Measurements from ENCODE around the gene RBBP8NL. TPM values are rescaled to one million over a fixed set of nuclear protein-coding genes. Genes with fewer than 3 reads are reported as not detected.

RBBP8NL gene
- total and polyA plus RNA-seq, 9 of the 15 experiments (the other 6 are each of a cell fraction or from before 2014, with no cell fraction given): not detected

DNA sequence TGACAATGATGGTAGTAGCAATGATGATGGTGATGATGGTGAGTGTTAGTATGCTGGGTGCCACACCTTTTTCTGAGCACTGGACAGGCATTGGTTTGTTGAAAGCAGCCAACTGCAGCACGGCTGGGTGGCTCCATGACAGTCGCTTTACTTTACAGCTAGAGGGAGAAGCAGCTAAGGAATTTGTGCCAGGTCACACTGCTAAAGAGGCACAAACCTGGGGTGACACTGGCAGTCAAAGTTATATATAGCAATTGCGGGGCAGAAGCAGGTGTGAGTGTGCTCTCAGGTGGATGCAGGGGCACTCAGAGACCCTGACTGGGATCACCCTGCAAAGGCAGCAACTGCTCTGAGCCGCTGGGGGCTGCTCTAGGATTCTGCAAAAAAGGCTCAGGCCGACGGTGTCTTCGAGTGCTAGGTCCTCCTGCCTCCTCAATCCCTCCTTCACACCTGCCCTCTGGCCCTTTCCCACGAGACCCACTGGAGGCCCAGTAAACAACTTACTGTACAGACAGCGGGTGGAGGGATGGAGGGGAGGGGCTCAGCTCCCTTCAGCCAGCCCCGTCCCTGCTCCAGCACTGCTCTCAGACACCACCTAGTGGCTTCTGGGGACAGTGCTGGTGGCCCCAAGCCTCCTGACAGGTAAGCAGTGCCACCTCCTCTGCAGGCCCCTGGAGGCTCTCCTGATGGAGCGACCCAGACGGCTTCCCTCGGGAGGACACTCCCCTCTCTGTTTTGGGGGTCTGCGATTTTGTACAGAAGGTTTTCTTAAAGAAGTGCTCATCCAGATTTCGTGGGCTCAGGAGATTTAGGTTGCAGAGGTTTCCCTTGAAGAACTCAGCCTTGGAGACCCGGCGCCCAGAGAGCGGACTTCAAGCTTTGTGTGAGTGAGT, 44.8 kb downstream of the RBBP8NL start (continued):
- TF ChIP-seq, protein P1, sequence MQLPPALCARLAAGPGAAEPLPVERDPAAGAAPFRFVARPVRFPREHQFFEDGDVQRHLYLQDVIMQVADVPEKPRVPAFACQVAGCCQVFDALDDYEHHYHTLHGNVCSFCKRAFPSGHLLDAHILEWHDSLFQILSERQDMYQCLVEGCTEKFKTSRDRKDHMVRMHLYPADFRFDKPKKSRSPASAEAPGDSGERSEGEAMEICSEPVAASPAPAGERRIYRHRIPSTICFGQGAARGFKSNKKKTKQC (CRISPR knock-in tag; IDR thresholded peaks at IDR 0.05): 0 out of 2 replicates have a peak, but pooled peaks have one; percentile 9
- TF ChIP-seq TCF7 (IDR thresholded peaks at IDR 0.05; ENCODE audit: borderline replicate concordance): no peak
- TF ChIP-seq, protein P2, sequence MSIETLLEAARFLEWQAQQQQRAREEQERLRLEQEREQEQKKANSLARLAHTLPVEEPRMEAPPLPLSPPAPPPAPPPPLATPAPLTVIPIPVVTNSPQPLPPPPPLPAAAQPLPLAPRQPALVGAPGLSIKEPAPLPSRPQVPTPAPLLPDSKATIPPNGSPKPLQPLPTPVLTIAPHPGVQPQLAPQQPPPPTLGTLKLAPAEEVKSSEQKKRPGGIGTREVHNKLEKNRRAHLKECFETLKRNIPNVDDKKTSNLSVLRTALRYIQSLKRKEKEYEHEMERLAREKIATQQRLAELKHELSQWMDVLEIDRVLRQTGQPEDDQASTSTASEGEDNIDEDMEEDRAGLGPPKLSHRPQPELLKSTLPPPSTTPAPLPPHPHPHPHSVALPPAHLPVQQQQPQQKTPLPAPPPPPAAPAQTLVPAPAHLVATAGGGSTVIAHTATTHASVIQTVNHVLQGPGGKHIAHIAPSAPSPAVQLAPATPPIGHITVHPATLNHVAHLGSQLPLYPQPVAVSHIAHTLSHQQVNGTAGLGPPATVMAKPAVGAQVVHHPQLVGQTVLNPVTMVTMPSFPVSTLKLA (conservative IDR thresholded peaks at IDR 0.05): peak in 1 of 2 experiments; percentile 42; a peak in 1 of 4 replicates
- TF ChIP-seq, protein P3, sequence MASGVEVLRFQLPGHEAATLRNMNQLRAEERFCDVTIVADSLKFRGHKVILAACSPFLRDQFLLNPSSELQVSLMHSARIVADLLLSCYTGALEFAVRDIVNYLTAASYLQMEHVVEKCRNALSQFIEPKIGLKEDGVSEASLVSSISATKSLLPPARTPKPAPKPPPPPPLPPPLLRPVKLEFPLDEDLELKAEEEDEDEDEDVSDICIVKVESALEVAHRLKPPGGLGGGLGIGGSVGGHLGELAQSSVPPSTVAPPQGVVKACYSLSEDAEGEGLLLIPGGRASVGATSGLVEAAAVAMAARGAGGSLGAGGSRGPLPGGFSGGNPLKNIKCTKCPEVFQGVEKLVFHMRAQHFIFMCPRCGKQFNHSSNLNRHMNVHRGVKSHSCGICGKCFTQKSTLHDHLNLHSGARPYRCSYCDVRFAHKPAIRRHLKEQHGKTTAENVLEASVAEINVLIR (CRISPR knock-in tag; IDR thresholded peaks at IDR 0.05): no peak
- TF ChIP-seq, protein P4, sequence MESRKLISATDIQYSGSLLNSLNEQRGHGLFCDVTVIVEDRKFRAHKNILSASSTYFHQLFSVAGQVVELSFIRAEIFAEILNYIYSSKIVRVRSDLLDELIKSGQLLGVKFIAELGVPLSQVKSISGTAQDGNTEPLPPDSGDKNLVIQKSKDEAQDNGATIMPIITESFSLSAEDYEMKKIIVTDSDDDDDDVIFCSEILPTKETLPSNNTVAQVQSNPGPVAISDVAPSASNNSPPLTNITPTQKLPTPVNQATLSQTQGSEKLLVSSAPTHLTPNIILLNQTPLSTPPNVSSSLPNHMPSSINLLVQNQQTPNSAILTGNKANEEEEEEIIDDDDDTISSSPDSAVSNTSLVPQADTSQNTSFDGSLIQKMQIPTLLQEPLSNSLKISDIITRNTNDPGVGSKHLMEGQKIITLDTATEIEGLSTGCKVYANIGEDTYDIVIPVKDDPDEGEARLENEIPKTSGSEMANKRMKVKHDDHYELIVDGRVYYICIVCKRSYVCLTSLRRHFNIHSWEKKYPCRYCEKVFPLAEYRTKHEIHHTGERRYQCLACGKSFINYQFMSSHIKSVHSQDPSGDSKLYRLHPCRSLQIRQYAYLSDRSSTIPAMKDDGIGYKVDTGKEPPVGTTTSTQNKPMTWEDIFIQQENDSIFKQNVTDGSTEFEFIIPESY (CRISPR knock-in tag; IDR thresholded peaks at IDR 0.05): 0 out of 2 replicates have a peak, but pooled peaks have one; percentile 63
- TF ChIP-seq, protein P5, sequence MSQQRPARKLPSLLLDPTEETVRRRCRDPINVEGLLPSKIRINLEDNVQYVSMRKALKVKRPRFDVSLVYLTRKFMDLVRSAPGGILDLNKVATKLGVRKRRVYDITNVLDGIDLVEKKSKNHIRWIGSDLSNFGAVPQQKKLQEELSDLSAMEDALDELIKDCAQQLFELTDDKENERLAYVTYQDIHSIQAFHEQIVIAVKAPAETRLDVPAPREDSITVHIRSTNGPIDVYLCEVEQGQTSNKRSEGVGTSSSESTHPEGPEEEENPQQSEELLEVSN (IDR thresholded peaks at IDR 0.05; ENCODE audit: borderline replicate concordance in 1 of 2, extremely low read depth in 1 of 2, insufficient read depth in 1 of 2, insufficient read length in 1 of 2, low read depth in 1 of 2, low read length in 1 of 2, poor library complexity in 1 of 2, severe bottlenecking in 1 of 2): peak in 1 of 2 experiments; percentile 65
- TF ChIP-seq, protein P6, sequence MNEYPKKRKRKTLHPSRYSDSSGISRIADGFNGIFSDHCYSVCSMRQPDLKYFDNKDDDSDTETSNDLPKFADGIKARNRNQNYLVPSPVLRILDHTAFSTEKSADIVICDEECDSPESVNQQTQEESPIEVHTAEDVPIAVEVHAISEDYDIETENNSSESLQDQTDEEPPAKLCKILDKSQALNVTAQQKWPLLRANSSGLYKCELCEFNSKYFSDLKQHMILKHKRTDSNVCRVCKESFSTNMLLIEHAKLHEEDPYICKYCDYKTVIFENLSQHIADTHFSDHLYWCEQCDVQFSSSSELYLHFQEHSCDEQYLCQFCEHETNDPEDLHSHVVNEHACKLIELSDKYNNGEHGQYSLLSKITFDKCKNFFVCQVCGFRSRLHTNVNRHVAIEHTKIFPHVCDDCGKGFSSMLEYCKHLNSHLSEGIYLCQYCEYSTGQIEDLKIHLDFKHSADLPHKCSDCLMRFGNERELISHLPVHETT (CRISPR knock-in tag; conservative IDR thresholded peaks at IDR 0.05 in 1 of 2, IDR thresholded peaks at IDR 0.05 in 1 of 2): no peak
- TF ChIP-seq SMAD3 (CRISPR knock-in tag; conservative IDR thresholded peaks at IDR 0.05): no peak
- peak; percentile 66 to 89 for TF ChIP-seq RAD21 (CRISPR knock-in tag; conservative IDR thresholded peaks at IDR 0.05 in 1 of 2, IDR thresholded peaks at IDR 0.05 in 1 of 2)
- TF ChIP-seq XRCC5 (IDR thresholded peaks at IDR 0.05; ENCODE audit: low read depth, low read length): peak; percentile 68; the same call in 1 of the 2 replicates
- TF ChIP-seq CREM (IDR thresholded peaks at IDR 0.05; ENCODE audit: low read depth): peak; percentile 66; the same call in 1 of the 2 replicates
- 0 out of 2 replicates have a peak, but pooled peaks have one; percentile 39 for TF ChIP-seq ARID2 (IDR thresholded peaks at IDR 0.05)
- TF ChIP-seq MED1 (CRISPR knock-in tag; IDR thresholded peaks at IDR 0.05; ENCODE audit: borderline replicate concordance): no peak
- TF ChIP-seq KLF16 (IDR thresholded peaks at IDR 0.05): 0 out of 2 replicates have a peak, but pooled peaks have one; percentile 8
- no peak for TF ChIP-seq KDM4B (IDR thresholded peaks at IDR 0.05; ENCODE audit: borderline replicate concordance in 2 of 2, low read depth in 1 of 2)
- TF ChIP-seq ZNF324 (CRISPR knock-in tag; IDR thresholded peaks at IDR 0.05): no peak

Measured in K562 (cell line).